ENCODE results near the gene RASSF7.

RASSF7 gene

DNA sequence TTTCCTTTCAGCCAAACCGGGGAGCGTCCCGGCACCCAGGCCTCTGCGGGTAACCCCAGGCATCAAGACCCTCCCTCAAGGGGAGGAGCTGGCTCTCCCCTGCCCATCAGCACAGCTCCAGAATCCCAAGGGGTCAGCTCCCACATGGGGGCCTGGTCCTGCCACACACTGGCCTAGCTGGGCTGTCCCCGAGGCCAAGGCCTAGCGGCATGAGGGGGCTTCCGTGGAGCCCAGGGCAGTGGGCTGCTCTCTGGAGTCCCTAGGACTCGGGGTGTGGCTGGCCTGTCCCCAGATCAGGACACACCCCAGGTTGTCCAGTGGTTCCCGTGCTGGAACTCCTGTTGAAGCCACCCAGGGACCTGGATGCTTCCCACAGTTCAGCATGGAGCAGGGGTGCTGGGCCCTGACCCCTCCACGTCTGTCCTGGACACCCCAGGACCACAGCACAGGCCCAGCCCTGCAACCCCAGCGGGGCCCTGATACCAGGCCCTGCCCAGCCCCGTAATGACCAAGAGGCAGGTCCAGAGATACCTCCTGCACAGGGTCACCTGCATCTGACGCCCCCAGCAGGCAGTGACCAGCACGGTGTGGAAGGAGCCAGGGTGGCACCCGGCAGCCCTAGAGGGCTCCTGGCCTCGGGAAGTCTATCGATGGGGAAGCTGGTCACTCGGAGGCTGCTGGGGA, 30.9 kb upstream of the RASSF7 start:
- H4K91ac ChIP-seq (ENCODE audit: low read depth, low read length), result no peak overlapping the region
- no peak overlapping the region for H3K27ac ChIP-seq (ENCODE audit: low read depth, low read length)
- no peak overlapping the region for H4K12ac ChIP-seq (ENCODE audit: low read depth, low read length)
- H3K27me3 ChIP-seq (ENCODE audit: insufficient read depth, low read length), result no peaks in the 10 kb centered on the region
- H3K79me2 ChIP-seq (ENCODE audit: control insufficient read depth, insufficient read depth, low read length, poor library complexity), result peaks cover 4% of the 10 kb centered on the region
- no peak overlapping the region for H3K4ac ChIP-seq (ENCODE audit: low read depth, low read length)
- H3K36me3 ChIP-seq (ENCODE audit: control insufficient read depth in 1 of 2, insufficient read depth in 2 of 2, low read length in 2 of 2), result peaks cover 31 to 37% of the 10 kb centered on the region in 2 experiments
- H4K8ac ChIP-seq (ENCODE audit: low read depth, low read length), result no peak overlapping the region
- H3K14ac ChIP-seq (ENCODE audit: low read length), result no peak overlapping the region
- WGBS (ENCODE audit: extremely low coverage, insufficient coverage, insufficient read length), result no CpG with 5 or more reads among the region's 18 CpGs
- no peak overlapping the region for H2AFZ ChIP-seq (ENCODE audit: insufficient read depth, low read length, poor library complexity)
- H3K18ac ChIP-seq (ENCODE audit: low read length), result no peak overlapping the region
- H2BK12ac ChIP-seq (ENCODE audit: low read length), result no peak overlapping the region
- no peak for DNase-seq
- H3K4me3 ChIP-seq (ENCODE audit: low read depth, low read length), result no peak overlapping the region
- no peak overlapping the region for H3K9ac ChIP-seq (ENCODE audit: low read length)
- no peak overlapping the region for H3K23ac ChIP-seq (ENCODE audit: low read length)
- no peak overlapping the region for H2BK120ac ChIP-seq (ENCODE audit: insufficient read depth, low read length, poor library complexity)
- peaks cover 4% of the 10 kb centered on the region for H3K79me1 ChIP-seq (ENCODE audit: low read length)
- H2BK5ac ChIP-seq (ENCODE audit: low read depth, low read length, poor library complexity), result no peak overlapping the region
- H3K4me2 ChIP-seq (ENCODE audit: low read length), result no peak overlapping the region
- no peak overlapping the region for H2AK5ac ChIP-seq (ENCODE audit: low read length)
- peaks cover 1% of the 10 kb centered on the region for H3K9me3 ChIP-seq (ENCODE audit: insufficient read depth, low read depth, low read length)
- H3K4me1 ChIP-seq (ENCODE audit: control insufficient read depth in 1 of 2, insufficient read depth in 2 of 2, low read length in 2 of 2), result peaks cover 5 to 7% of the 10 kb centered on the region in 2 experiments

DNA sequence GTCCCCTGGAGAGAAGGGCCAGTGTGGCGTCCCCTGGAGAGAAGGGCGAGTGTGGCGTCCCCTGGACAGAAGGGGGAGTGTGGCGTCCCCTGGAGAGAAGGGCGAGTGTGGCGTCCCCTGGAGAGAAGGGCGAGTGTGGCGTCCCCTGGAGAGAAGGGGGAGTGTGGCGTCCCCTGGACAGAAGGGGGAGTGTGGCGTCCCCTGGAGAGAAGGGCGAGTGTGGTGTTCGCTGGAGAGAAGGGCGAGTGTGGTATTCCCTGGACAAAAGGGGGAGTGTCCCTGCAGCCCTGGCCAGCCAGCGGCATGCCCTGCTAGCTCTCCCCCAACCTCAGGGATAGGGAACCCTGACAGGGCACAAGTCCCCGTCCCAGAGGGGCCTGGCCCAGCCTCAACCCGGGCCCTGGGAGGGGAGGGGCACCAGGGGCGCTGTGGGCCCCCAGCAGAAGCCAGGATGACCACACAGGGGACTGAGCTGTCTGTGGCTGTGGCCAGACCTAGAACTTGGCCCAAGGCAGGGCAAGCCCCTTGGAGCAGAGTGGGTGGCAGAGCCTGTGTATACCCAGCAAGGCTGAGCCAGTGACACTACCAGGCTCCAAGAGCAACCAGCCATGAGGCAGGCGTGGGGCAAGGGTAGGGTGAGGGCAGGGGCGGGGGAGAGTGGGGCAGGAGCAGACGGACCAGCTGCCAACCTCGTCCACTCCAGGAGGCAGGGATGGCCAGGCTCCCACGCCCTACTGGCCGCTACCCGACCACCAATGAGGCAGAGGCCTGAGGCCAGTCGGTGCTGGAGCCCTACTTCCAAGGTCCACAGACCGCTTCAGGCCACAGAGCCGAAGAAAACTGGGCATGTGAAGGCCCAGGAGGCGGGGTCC, 29.6 kb upstream of the RASSF7 start:
- H3K9me3 ChIP-seq (ENCODE audit: insufficient read depth, low read depth, low read length), result peaks cover 1% of the 10 kb centered on the region
- no peak overlapping the region for H4K91ac ChIP-seq (ENCODE audit: low read depth, low read length)
- H3K23ac ChIP-seq (ENCODE audit: low read length), result no peak overlapping the region
- no peak for DNase-seq
- H2AFZ ChIP-seq (ENCODE audit: insufficient read depth, low read length, poor library complexity), result no peak overlapping the region
- H4K12ac ChIP-seq (ENCODE audit: low read depth, low read length), result no peak overlapping the region
- no peak overlapping the region for H2BK120ac ChIP-seq (ENCODE audit: insufficient read depth, low read length, poor library complexity)
- H3K79me2 ChIP-seq (ENCODE audit: control insufficient read depth, insufficient read depth, low read length, poor library complexity), result peaks cover 6% of the 10 kb centered on the region
- no peak overlapping the region for H2BK5ac ChIP-seq (ENCODE audit: low read depth, low read length, poor library complexity)
- no peak overlapping the region for H3K4ac ChIP-seq (ENCODE audit: low read depth, low read length)
- H3K4me2 ChIP-seq (ENCODE audit: low read length), result no peak overlapping the region
- no peak overlapping the region for H3K27ac ChIP-seq (ENCODE audit: low read depth, low read length)
- no peak overlapping the region for H3K14ac ChIP-seq (ENCODE audit: low read length)
- H3K4me3 ChIP-seq (ENCODE audit: low read depth, low read length), result no peak overlapping the region
- H3K9ac ChIP-seq (ENCODE audit: low read length), result no peak overlapping the region
- peaks cover 10% of the 10 kb centered on the region for H3K79me1 ChIP-seq (ENCODE audit: low read length)
- H2AK5ac ChIP-seq (ENCODE audit: low read length), result no peak overlapping the region
- peaks cover 31 to 37% of the 10 kb centered on the region in 2 experiments for H3K36me3 ChIP-seq (ENCODE audit: control insufficient read depth in 1 of 2, insufficient read depth in 2 of 2, low read length in 2 of 2)
- no peak overlapping the region for H2BK12ac ChIP-seq (ENCODE audit: low read length)
- H3K27me3 ChIP-seq (ENCODE audit: insufficient read depth, low read length), result no peaks in the 10 kb centered on the region
- no peak overlapping the region for H3K18ac ChIP-seq (ENCODE audit: low read length)
- no CpG with 5 or more reads among the region's 28 CpGs for WGBS (ENCODE audit: extremely low coverage, insufficient coverage, insufficient read length)
- no peak overlapping the region for H4K8ac ChIP-seq (ENCODE audit: low read depth, low read length)
- H3K4me1 ChIP-seq (ENCODE audit: control insufficient read depth in 1 of 2, insufficient read depth in 2 of 2, low read length in 2 of 2), result peaks cover 9 to 10% of the 10 kb centered on the region in 2 experiments

DNA sequence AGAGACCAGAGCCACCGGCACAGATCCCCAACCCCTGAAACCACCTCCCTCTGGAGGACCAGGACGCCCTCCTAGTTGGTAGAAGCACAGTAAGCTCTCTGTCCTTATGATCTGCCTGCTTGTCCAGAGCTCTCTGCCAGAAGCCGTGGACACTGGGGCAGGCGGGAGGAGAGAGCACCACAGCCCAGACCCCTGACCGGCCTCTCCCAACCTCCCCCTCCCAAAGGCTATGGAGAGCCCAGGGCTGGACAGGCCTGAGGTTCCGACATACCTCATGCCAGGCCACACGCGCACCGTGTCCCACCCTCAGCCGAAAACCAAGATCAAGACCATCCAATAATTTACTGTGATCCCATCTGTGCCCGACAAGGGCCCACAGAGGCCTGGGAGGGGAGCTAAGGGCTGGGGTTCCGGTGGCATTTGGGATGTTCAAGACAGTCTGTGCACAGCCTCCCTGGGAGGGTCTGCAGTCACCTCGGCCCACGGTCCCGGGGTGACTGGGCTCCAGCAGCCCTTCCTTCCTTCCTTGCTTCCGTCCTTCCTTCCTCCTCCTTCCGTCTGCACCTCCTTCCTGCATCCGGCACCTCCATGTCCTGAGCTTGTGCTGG, 28.7 kb upstream of the RASSF7 start:
- no CpG with 5 or more reads among the region's 18 CpGs for WGBS (ENCODE audit: extremely low coverage, insufficient coverage, insufficient read length)
- Histone ChIP-seq H3K4me3 (ENCODE audit: low read depth, low read length) (no peak overlapping the region), H3K27me3 (ENCODE audit: insufficient read depth, low read length) (peaks cover 6% of the 10 kb centered on the region), H4K12ac (ENCODE audit: low read depth, low read length) (no peak overlapping the region), H2AK5ac (ENCODE audit: low read length) (no peak overlapping the region), H3K4ac (ENCODE audit: low read depth, low read length) (no peak overlapping the region), H3K4me1 (ENCODE audit: control insufficient read depth in 1 of 2, insufficient read depth in 2 of 2, low read length in 2 of 2) (peaks cover 14 to 15% of the 10 kb centered on the region in 2 experiments), H3K36me3 (ENCODE audit: control insufficient read depth in 1 of 2, insufficient read depth in 2 of 2, low read length in 2 of 2) (peaks cover 31 to 37% of the 10 kb centered on the region in 2 experiments), H2BK12ac (ENCODE audit: low read length) (no peak overlapping the region), H2BK5ac (ENCODE audit: low read depth, low read length, poor library complexity) (no peak overlapping the region), H3K27ac (ENCODE audit: low read depth, low read length) (no peak overlapping the region), H3K79me1 (ENCODE audit: low read length) (peaks cover 13% of the 10 kb centered on the region), H3K18ac (ENCODE audit: low read length) (no peak overlapping the region), H3K79me2 (ENCODE audit: control insufficient read depth, insufficient read depth, low read length, poor library complexity) (peaks cover 6% of the 10 kb centered on the region), H3K4me2 (ENCODE audit: low read length) (no peak overlapping the region), H4K8ac (ENCODE audit: low read depth, low read length) (no peak overlapping the region), H2BK120ac (ENCODE audit: insufficient read depth, low read length, poor library complexity) (no peak overlapping the region), H3K23ac (ENCODE audit: low read length) (no peak overlapping the region), H3K9ac (ENCODE audit: low read length) (no peak overlapping the region), H3K14ac (ENCODE audit: low read length) (no peak overlapping the region), H4K91ac (ENCODE audit: low read depth, low read length) (no peak overlapping the region), H2AFZ (ENCODE audit: insufficient read depth, low read length, poor library complexity) (no peak overlapping the region), H3K9me3 (ENCODE audit: insufficient read depth, low read depth, low read length) (peaks cover 3% of the 10 kb centered on the region)
- DNase-seq, result no peak

- peaks cover 31 to 37% of the 10 kb centered on the region in 2 experiments for H3K36me3 ChIP-seq (ENCODE audit: control insufficient read depth in 1 of 2, insufficient read depth in 2 of 2, low read length in 2 of 2)
- no peak overlapping the region for H3K9ac ChIP-seq (ENCODE audit: low read length)
- H2BK12ac ChIP-seq (ENCODE audit: low read length), result no peak overlapping the region
- no peak overlapping the region for H3K18ac ChIP-seq (ENCODE audit: low read length)
- no peak overlapping the region for H2AFZ ChIP-seq (ENCODE audit: insufficient read depth, low read length, poor library complexity)
- H2BK5ac ChIP-seq (ENCODE audit: low read depth, low read length, poor library complexity), result no peak overlapping the region
- H4K91ac ChIP-seq (ENCODE audit: low read depth, low read length), result no peak overlapping the region
- H3K4ac ChIP-seq (ENCODE audit: low read depth, low read length), result no peak overlapping the region
- H3K27me3 ChIP-seq (ENCODE audit: insufficient read depth, low read length), result peaks cover 9% of the 10 kb centered on the region
- H3K4me1 ChIP-seq (ENCODE audit: control insufficient read depth in 1 of 2, insufficient read depth in 2 of 2, low read length in 2 of 2), result peaks cover 18 to 21% of the 10 kb centered on the region in 2 experiments
- no peak overlapping the region for H3K4me2 ChIP-seq (ENCODE audit: low read length)
- no peak overlapping the region for H3K27ac ChIP-seq (ENCODE audit: low read depth, low read length)
- peaks cover 6% of the 10 kb centered on the region for H3K79me2 ChIP-seq (ENCODE audit: control insufficient read depth, insufficient read depth, low read length, poor library complexity)
- no CpG with 5 or more reads among the region's 23 CpGs for WGBS (ENCODE audit: extremely low coverage, insufficient coverage, insufficient read length)
- H3K79me1 ChIP-seq (ENCODE audit: low read length), result peaks cover 15% of the 10 kb centered on the region
- H3K9me3 ChIP-seq (ENCODE audit: insufficient read depth, low read depth, low read length), result peaks cover 5% of the 10 kb centered on the region
- H3K23ac ChIP-seq (ENCODE audit: low read length), result no peak overlapping the region
- H3K4me3 ChIP-seq (ENCODE audit: low read depth, low read length), result no peak overlapping the region
- H2AK5ac ChIP-seq (ENCODE audit: low read length), result no peak overlapping the region
- no peak overlapping the region for H3K14ac ChIP-seq (ENCODE audit: low read length)
- H4K8ac ChIP-seq (ENCODE audit: low read depth, low read length), result no peak overlapping the region
- no peak overlapping the region for H2BK120ac ChIP-seq (ENCODE audit: insufficient read depth, low read length, poor library complexity)
- H4K12ac ChIP-seq (ENCODE audit: low read depth, low read length), result no peak overlapping the region
- no peak for DNase-seq
Observed at GRCh38 chr11:532527-532985, 28.2 kb upstream of the RASSF7 start.
